HG03045 (cell line): ENCODE data around the gene RNASEH2A.

Source experiments
- ATAC-seq: cut with Tn5 transposase; IDR thresholded peaks from one replicate; pipeline ENCODE4 v1.9.1; 2021; ENCODE audit warnings: mild to moderate bottlenecking, moderate library complexity; ENCODE audit not compliant: unreplicated experiment

Gene RNASEH2A

GRCh38 chr19:12856653-12857052 lies 50.3 kb downstream of the RNASEH2A start:
- ATAC-seq: no peak

GRCh38 chr19:12858041-12858928 lies 51.9 kb downstream of the RNASEH2A start:
- no peak for ATAC-seq

DNA sequence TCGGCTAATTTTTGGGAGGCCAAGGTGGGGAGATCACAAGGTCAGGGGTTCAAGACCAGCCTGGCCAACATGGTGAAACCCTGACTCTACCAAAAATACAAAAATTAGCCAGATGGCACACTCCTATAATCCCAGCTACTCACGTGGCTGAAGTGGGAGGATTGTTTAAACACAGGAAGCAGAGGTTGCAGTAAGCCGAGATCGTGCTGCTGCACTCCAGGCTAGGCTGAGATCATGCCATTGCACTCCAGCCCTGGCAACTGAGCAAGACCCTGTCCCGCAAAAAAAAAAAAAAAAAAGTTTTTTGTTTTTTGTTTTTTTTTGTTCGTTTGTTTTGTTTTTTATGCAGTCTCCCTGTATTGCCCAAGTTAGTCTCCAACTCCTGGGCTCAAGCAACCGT lies 53.2 kb downstream of the RNASEH2A start:
- no peak for ATAC-seq
